Hematopoietic multipotent progenitor cell treated with erythropoietin and hydrocortisone succinate and interleukin-3 and kit ligand, for 15 days (in vitro differentiated cells): ENCODE data around the gene CXXC5.

ENCODE experiments used
- DNase-seq: peaks from one replicate; pipeline ENCODE4 v3.0.0-alpha.2; 2015; ENCODE audit warnings: low spot score

The CXXC5 gene

DNA sequence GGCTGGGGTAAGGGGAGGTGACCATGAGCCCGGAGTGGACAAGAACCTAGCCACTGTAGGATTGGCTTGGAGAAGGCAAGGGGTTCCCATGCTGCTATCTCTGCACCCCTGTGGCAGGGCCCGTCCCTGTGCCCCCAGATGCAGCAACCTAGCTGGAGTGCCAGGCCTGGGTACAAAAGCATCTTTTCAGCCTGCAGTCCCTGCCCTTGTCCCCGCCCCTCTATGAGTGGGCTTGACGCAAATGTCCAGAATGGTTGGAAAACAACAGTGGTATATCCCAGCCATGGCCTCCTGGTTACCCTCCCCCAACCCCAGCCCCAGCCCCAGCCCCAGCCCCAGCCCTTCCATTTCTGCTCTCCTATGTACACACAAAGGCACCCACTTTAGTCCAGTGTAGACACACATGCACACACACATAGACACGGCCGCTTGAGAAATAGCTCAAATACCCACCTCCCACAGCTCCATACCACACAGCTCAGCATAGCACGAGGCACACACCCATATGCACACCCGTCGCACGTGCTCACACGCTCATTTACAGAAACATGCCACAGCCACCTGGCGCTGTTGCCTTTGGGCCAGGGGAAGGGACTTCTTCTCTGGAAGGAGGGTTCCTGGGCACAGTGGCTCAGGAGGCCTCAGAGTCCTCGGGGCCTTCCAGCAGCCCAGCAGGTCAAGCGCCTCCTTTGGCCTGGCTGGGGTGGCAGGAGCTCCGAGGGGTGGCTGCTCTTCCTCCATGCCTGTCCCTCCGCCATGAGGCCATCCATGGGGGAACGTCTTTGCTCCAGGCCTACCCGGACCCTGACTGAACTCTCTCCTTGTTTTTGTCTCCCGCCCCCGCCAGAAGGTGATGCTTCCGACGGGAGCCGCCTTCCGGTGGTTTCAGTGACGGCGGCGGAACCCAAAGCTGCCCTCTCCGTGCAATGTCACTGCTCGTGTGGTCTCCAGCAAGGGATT is 34.1 kb downstream of the CXXC5 start:
- DNase-seq = no peak

DNA sequence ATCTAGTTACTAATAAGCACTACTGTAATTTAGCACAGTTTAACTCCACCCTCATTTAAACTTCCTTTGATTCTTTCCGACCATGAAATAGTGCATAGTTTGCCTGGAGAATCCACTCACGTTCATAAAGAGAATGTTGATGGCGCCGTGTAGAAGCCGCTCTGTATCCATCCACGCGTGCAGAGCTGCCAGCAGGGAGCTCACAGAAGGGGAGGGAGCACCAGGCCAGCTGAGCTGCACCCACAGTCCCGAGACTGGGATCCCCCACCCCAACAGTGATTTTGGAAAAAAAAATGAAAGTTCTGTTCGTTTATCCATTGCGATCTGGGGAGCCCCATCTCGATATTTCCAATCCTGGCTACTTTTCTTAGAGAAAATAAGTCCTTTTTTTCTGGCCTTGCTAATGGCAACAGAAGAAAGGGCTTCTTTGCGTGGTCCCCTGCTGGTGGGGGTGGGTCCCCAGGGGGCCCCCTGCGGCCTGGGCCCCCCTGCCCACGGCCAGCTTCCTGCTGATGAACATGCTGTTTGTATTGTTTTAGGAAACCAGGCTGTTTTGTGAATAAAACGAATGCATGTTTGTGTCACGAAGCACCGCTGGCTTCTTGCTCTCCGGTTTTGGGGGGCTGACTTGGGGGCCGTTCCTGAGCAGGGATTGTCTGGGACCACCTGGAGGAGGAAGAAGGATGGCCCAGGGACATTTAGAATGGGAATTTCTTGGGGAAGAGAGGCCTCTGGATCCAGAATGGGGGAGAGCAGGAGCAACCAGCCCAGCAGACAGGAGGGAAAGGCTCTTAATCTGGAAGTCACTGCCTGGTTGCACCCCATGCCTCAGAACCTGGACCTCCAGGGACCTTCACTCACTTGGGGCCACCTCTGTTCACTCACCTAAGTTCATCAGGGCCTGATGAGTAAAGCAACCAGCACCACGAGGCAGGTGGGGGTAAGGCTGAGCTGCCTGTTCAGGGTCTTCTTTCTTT is 35.4 kb downstream of the CXXC5 start:
- DNase-seq = no peak

DNA sequence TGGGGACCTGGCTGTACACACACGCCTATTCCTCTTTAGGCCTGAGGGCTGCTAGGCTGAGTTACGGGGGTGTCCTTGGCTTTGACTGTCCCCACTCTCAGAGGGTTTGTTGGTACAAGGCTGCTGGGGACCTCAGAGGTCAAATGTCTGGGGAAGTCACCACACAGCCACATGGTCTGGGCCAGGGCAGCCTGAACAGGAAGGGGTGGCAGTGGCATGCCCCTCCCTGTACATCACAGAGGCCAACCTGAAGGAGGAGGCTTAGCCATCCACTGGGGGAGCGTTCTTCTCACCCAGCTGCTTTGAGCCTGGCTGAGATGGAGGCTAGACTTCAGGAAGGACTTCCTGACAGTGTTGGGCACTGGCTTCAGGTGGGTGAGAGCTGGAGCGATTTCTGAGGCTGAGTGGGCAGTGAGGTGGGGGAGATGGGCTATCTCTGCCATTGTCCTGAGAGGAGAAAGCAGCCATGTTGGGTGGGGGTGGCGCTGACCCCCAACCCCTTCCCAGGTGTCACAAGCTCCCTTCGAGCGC is 36.3 kb downstream of the CXXC5 start:
- DNase-seq = no peak

DNA sequence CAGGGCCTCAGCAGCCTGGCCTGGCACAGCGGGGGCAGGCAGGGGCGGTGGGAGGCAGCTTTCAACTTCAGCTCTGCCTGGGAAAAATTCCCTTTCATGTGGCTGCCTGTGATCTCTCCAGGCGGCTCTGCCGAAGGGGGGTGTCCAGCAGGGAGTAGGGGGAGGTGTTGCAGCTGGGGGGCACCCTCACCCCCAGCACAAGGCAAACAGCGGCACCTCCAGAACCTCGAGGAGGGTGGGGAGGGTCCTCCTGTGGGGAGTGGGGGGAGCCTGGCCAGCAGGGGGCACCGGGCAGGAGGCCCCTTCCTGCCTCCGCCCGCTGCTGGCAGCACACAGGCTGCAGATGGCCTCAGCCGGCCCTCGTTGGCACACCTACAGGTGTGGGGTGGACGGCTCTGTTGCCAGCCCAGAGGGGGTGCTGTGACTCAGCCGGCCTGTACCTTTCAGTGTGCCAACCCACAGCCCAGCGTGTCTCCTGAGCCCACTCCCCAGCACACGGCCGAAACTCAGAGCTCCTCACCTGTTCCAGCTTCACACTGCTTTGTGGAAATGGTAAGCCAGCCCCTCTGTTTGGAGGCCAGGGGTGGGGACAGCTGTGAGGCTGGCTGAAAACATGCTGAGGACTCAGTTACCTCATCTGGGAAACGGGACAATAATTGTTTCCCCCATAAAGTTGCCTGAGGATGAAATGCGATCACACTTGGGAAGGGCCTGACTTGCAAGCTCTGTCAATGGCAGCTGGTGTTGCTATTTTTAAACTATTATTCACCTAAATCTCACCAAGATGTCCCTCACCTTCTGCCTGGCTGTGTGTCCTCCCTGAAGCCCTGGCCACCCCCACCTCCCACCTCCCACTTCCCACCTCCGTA is 37.0 kb downstream of the CXXC5 start:
- no peak for DNase-seq

DNA sequence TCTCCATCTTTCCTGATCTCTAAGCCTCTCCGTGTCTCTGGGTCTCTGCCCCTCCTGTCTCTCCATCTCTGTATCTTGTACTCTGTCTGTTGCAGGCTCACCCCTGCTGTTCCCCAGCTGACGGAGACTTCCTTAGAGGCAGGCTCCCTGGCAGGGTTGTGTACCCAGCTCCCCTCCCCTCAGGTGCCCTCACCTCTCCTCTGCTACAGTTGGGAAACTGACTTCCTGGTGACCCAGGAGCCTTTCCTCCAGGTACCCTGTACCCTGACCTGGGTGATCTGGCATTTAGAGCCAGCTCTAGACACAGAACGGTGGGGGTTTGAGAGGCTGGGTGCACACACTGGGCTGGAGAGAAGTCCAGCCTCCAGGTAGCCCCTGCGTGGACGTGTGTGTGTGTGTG is 37.7 kb downstream of the CXXC5 start:
- no peak for DNase-seq

DNA sequence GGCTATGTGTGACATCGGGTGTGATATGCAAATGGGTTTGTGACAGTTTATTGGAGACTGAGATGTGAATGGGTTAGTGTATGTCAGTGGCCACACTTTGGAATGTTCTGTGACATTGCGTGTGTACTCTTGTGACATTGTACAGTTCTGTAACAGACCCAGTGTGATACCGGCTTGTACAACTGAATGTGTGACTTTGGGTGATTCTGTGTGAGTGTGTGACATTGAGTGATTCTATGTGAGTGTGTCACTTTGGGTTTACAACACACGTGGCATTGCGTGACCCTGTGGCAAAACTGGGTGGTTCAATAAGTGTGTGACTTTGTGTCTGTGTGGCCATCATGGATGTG is 38.2 kb downstream of the CXXC5 start:
- no peak for DNase-seq

DNA sequence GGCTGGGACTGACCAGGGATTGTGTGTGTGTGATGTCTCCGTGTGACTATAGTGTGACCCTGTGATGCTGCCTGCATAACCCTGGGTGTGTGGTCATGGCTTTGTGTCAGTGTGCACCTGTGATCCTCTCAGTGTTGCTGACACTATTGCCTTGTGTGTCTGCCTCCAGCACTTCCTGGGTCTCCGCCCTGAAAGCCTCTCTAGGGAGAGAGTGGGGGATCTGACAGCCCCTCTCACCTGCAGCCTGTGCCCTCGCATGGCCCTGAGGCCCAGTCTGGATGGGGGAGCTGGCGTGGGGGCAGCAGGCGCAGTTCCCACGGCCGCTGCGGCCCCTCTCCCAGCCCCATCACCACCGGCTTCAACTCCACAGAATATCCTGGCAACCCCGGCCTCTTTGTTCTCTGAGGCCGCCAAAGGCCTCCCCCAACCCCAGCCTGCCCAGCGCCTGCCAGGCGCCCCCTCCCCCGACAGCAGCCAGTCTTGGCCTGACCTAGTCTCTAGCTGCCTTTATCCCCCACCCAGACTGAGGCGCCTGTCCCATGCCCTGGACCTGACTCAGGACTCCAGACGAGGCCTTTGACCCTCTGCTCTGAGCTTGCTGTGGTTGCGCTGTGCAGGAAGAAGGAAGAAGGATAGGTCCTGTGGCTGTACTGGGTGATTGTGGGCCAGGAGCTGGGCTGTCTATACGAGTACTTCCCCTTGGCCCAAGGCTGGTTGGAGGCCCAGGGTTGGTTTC is 38.7 kb downstream of the CXXC5 start:
- DNase-seq = no peak

DNA sequence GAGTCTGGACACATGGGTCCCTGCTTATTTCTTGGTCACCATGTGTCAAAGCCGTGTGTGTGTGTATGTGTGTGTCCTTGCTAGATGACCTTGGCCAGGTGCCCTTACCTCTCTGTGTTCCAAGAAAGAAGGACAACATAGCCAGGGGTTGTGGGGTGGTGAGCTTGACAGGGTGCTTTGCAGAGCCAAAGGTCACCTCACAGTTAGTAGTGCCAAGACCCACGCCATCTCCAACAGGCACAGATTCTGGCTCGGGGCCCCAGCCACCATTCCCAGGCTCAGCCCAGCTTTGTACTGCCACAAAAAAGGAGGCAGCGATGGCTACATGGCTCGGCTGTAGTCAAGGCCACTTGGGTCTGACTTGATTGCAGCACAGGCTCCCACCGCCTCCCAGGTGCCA is 39.5 kb downstream of the CXXC5 start:
- no peak for DNase-seq

DNA sequence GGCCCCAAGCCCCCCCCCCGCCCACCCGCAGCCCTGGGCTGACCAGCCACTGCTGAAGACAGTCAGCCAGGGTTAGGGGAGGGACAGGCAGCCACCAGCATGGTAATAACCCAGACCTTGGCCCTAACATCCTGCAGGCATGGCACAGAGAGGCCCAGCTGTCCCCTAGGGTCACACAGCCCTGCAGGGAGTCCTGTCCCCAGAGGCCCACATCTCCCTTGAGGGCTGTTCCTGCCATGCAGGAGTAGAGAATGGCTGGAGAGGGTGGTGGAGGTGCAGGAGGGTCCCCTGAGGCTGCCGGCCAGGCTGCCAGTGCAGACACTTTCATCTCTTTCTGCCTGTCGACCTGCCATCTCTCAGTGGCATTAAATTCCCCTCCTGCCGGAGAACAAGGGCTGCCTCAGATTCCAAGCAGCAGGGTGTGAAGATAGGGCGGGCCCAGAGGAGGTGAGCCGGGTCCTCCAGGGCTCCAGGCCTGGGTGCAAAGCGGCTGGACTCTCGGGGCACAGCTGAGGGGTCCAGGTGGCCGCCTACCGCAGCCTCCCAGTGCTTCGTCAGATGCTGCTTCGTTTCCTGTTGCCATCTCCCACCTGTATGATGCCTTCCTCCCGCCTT is 40.0 kb downstream of the CXXC5 start:
- no peak for DNase-seq

DNA sequence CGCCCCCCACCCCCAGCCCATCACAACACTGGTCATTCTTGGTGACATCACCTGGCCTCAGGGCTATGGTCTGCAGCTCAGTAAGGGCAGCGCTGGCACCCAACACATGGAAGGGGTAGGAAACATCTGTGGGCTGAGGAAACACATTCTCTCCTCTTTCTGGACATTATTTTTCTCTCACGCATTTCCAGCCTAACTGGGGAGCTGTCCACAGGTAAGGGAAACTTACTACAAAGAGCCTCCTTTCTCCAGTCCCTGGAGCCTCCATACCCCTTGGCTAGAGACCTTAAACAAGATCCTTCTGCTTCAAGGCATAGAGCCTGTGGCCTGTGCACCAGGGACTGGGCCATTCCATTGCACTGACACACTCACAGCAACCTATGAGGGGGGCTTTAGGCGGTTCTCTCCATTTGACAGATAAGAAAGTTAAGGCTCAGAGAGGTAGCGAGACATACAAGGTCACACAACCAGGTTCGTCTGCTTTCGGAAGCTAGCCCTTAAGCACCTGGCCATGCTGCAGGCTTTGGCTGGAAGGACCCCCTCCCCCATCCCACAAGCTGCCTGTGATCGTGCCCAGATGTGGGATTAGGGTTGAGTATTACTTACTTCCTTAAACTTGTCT is 40.7 kb downstream of the CXXC5 start:
- DNase-seq = no peak

DNA sequence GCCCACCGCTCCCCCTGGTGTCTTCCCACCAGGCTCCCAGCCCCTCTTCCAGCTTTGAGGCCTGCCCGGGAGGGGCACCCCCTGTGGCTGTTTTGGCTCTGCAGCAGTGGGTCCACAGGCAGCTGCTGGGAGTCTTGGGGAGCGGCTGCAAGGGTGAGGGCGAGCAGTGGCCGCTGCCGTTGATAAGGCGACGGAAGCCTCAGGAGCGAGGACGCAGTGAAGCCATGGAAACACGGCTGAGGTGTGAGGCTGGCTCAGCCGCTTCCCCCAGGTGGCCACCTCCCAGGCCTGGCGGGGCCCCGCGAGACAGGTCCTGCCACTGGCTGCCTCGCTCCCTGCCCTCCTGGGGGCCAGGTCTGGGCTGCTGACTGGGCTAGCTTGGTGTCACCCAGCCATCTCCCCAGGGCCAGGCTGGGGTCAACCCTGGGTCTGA is 41.5 kb downstream of the CXXC5 start:
- DNase-seq = peak; percentile 54

DNA sequence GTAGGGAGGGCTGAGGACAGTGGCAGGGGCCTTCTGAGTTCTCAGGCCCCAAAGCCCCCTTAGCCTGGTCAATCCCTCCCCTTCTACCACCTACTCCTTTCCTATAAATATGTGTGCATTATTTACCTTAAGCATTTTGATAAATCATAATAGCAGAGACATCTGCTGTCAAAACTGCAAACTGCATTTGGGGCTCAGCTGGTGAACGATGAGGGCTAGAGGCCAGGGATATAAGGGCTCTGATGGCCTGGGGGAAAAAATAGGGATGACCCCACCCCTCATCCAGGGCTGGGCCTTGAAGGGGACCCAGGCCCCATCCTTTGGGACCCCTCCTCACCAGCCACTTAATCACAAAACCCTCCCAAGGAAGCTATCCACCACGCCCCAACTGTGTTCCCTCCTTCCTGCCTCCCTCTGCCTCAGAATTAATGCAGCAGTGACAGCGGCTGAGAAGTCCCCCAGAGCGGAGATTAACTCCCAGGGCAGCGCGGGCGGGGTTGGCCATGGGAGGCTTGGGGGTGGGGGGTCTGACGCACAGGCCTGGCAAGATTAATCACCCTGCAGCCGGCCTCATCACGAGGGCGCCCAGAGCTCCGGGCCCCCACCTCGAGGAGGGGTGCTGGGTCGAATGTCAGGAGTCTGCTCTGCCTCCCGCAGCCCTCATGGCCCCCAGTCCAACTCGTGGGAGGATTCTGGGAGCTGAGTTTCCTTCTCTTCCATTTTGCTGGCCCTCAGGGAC is 42.1 kb downstream of the CXXC5 start:
- peak; percentile 72 for DNase-seq

DNA sequence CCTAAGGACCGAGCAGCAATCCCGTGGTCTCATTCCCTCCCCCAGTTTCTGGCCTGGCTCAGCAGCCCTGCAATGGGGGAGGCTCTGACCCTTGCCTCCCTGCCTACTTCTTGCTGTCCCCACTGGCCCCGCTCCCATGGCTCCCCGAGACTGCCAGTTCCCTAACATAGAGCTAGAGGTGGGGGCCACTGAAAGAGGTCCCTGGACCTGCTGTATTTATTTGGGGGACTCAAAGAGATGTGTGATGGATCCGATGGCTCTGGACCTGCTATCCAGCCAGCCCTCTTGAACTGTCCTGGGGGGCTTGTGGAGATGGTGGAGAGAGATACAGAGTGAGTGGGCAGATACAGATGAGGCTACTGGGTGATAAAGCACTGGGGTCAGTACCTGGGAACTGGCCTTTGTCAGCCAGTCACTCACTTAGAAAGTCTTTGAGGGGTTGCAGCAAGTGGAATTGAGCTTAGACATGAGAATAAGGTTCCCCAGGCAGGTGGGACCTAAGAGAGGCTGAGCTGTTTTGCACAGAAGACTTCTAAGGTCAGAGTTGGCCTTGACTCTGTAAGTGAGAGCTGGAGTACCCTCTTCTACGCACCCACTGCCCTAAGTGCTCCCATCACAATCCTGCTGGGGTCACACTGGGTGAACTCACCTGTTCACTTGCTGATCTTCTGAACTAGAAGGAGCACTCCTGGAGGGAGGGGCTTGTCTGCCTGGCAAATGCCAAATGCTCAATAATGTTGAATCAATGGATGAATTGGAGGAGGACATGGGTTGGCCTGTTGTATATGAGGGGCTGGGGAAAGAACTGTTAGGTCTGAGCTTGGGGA is 42.9 kb downstream of the CXXC5 start:
- no peak for DNase-seq

DNA sequence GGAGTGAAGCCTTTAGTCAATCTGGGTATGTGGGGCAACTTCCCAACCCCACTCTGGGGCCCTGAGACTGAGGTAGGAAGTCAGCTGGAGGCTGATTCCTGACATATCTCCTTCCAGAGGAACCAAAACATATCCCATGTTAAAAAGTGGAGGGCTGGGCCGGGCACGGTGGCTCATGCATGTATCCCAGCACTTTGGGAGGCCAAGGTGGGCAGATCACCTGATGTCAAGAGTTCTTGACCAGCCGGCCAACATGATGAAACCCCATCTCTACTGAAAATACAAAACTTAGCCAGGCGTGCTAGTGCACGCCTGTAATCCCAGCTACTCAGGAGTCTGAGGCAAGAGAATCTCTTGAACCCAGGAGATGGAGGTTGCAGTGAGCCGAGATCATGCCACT is 44.0 kb downstream of the CXXC5 start:
- DNase-seq = no peak

DNA sequence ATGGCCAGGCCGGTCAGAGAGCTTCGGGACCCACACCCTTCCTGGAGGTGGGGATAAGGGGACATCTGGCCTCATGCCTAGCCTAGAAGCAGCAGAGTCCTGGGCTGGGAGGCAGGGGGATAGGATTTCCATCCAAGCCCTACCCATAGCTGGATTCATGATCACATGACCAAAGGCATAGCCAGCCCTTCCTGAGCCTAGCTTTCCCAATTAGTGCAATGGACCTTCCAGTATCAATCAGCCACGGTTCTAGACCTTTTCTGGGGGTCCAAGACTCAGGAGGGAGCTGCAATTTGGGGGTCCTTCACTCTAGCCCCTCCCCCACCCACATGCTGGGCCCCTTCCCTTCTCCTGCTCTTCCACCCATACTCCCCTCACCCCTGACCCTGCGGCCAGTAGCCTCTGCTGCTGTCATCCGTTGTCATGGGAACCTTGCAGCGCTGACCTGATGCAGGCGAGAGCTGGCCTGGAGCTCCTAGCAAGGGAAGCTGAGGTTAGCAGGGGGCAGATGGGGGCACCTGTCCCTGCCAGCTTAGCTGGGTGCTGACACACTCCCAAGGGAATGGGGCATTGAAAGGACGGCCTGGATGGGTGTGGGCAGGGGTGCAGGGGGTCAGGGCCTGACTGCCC is 44.6 kb downstream of the CXXC5 start:
- no peak for DNase-seq

DNA sequence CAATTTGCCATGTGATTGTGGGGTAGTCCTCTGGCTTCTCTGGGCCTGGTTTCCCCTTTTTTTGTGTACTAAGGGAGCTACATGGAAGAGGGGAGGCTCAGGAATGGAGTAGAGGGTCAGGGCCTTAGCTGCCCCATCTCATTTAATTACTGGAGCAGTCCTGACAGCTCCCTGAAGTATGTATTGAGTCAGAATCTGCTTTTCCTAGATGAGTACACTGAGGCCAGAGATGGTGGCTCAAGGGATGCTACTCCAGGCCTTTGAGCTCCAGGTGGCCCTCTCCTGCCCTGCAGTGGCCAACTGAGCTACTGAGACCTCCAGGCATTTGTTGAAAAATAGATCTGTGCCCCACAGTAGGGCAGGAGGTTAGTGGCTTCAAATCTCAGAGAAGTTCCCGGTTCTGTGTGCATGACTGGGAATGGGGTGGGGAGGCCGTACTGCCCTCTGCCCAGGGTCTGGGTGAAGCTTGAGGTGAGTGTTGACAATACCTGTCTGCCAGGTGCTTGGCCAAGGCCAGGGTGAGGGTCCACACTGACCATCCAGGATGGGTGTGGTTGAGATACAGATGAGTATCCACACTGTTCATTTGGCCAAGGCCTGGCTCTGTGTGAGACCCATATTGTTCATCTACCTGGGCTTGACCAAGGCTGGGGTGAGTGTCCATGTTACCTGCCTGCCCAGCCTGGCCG is 45.7 kb downstream of the CXXC5 start:
- DNase-seq = no peak

DNA sequence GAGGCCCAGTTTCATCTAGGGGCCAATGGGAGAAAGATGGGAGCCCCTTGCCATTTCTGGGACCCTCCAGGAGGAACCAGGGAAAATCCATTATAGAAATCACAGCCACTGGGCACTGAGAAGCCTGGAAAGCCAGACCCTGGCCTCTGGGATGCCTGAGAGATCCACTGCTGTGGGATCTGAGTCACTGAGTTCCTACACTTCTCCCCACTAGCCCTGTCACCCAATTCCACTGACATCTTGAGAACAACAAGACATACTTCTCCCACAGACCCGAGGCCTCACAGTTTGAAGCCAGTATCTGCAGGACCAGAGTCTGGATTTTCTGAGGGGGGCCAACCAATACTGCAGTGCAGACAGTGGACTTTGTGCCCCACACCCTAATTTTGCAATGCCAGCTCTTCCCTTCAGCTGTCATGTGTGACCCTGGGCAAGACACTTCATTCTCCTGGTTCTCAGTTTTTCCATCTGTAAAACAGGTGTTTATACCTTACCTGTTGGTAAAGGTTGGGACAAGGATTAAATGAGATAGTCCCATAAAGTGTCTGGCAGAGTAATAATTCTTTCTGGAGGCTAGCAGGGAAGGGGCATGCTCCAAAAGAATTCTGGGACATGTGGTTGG is 46.5 kb downstream of the CXXC5 start:
- DNase-seq = no peak
